Muscle of leg (tissue), 11 donors: Measurements from ENCODE around the gene EN2. TPM values are rescaled to one million over a fixed set of nuclear protein-coding genes. Genes with fewer than 3 reads are reported as not detected.

Experiments
- DNase-seq: peaks from one replicate; pipeline ENCODE4 v3.0.0; 2013
- H3K27ac ChIP-seq: one replicate; pipeline ENCODE4 v1.5.1; 2013; ENCODE audit warnings: mild to moderate bottlenecking, low read length, control low read depth
- H3K27me3 ChIP-seq: one replicate; pipeline ENCODE4 v1.6.1; 2013; ENCODE audit warnings: low read length; ENCODE audit not compliant: control insufficient read depth, insufficient read depth
- H3K36me3 ChIP-seq: one replicate; pipeline ENCODE4 v1.6.1; 2013; ENCODE audit warnings: low read length; ENCODE audit not compliant: control insufficient read depth, insufficient read depth
- H3K4me1 ChIP-seq: one replicate; pipeline ENCODE4 v1.6.1; 2013; ENCODE audit warnings: low read length; ENCODE audit not compliant: control insufficient read depth, insufficient read depth
- H3K4me3 ChIP-seq: one replicate; pipeline ENCODE4 v1.5.1; 2013; ENCODE audit warnings: low read length, control low read depth
- H3K9me3 ChIP-seq: replicated peaks from 2 replicates; pipeline ENCODE4 v1.6.1; 2013; ENCODE audit warnings: low read depth, low read length; ENCODE audit not compliant: control insufficient read depth
- WGBS: methylation state at CpG from one replicate; pipeline ENCODE4 v1.1.5; 2013; ENCODE audit warnings: missing lambda C conversion rate; ENCODE audit not compliant: insufficient coverage; 5-methylcytosine and 5-hydroxymethylcytosine counted together
- polyA plus RNA-seq, 8 donors: library from polyadenylated mRNA; unstranded; fragments of 120-200 nt; gene quantifications; one replicate each; pipeline versions ENCODE4 v1.2.1 to v1.2.3, GENCODE V29; 2013; ENCODE audit warnings: inconsistent platforms in 1 of 8, low replicate concordance in 1 of 8; ENCODE audit not compliant: insufficient read length in 8 of 8, insufficient read depth in 1 of 8
- total RNA-seq: library from RNA; stranded (reverse); fragments of 120-200 nt; gene quantifications from one replicate; pipeline ENCODE4 v1.2.4, GENCODE V29; 2013

Gene EN2
- total and polyA plus RNA-seq, 9 donors, result 0.09 to 1.2 (median 0.79) TPM

GRCh38 chr7:155464948-155465739, 7.2 kb downstream of the EN2 start:
- peaks cover 97% of the 10 kb centered on the region for H3K27me3 ChIP-seq
- no peak overlapping the region for H3K27ac ChIP-seq
- no peak overlapping the region for H3K4me3 ChIP-seq
- no peaks in the 10 kb centered on the region for H3K9me3 ChIP-seq
- H3K4me1 ChIP-seq, result peaks cover 18% of the 10 kb centered on the region
- no peak for DNase-seq
- no peaks in the 10 kb centered on the region for H3K36me3 ChIP-seq
- WGBS, result 4% methylated on average over 26 of the region's 33 CpGs

DNA sequence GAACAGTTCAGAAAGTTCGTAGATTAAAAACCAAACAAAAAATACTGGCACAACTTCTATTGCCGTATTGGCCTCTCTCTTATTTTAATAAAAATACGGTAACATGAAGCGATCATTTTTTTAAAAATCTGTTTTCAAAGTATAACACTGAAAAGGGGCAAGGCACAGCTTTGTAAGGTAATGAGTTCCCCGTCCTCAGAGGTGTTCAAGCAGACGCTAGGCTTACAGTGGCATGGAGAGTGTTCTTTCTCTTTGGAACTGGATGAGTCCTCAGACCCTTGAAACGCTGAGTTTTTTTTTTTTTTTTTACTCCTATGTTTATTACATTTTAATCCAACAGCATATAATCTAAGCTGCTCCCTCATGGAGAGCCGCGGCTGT, 7.8 kb downstream of the EN2 start:
- no peak for DNase-seq
- Histone ChIP-seq H3K27ac (no peak overlapping the region), H3K27me3 (peaks cover 97% of the 10 kb centered on the region), H3K9me3 (no peaks in the 10 kb centered on the region), H3K4me1 (peaks cover 18% of the 10 kb centered on the region), H3K36me3 (no peaks in the 10 kb centered on the region), H3K4me3 (no peak overlapping the region)
- WGBS, result 0% methylated on average over 2 of the region's 9 CpGs

DNA sequence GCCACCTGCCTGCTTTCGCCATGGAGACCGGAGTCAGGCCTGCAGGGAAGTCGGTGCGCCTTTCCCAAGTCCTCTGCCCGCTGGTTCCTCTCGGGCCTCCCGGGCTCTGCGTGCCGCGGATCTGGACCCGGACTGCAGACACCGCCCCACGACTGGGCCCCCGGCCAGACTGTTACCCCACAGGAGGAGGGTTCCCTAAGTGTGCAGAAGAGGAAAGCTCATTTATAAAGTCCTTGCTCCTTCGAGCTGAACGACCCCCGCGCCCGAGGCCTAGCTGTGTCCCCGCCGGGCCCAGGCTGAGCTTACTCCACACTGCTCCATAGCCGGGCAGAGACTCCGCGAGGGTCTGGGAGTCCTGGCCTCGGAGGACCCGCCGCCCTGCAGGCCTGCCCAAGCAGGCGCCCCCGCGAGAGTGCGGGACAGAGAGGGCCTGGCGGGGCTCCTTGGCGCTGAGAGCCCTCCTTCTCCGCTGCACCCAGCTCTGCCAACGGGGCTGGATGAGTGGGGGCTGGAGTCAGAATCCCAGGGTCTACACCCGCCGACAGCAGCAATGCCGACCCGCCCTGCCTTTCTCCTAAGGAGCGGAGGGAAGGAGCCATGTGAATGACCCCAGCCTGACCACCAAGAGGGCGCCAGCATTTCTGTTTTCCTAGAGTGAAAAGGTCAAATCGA, 8.3 kb downstream of the EN2 start:
- no peak for DNase-seq
- Histone ChIP-seq H3K27me3 (peaks cover 97% of the 10 kb centered on the region), H3K4me1 (peaks cover 18% of the 10 kb centered on the region), H3K4me3 (no peak overlapping the region), H3K27ac (no peak overlapping the region), H3K36me3 (no peaks in the 10 kb centered on the region), H3K9me3 (no peaks in the 10 kb centered on the region)
- WGBS, result 2% methylated on average over 39 of the region's 42 CpGs

GRCh38 chr7:155466814-155467733, 9.1 kb downstream of the EN2 start:
- no peak for DNase-seq
- WGBS, result 2% methylated on average over 43 of the region's 78 CpGs
- Histone ChIP-seq H3K4me3 (no peak overlapping the region), H3K36me3 (no peaks in the 10 kb centered on the region), H3K27ac (no peak overlapping the region), H3K4me1 (peaks cover 18% of the 10 kb centered on the region), H3K9me3 (no peaks in the 10 kb centered on the region), H3K27me3 (peaks cover 97% of the 10 kb centered on the region)

GRCh38 chr7:155467846-155468784, 10.2 kb downstream of the EN2 start:
- no peaks in the 10 kb centered on the region for H3K36me3 ChIP-seq
- no peak for DNase-seq
- WGBS, result 0% methylated on average over 58 of the region's 70 CpGs
- H3K9me3 ChIP-seq, result no peaks in the 10 kb centered on the region
- H3K4me1 ChIP-seq, result peaks cover 22% of the 10 kb centered on the region
- H3K27me3 ChIP-seq, result peaks cover 98% of the 10 kb centered on the region
- no peak overlapping the region for H3K4me3 ChIP-seq
- H3K27ac ChIP-seq, result no peak overlapping the region

DNA sequence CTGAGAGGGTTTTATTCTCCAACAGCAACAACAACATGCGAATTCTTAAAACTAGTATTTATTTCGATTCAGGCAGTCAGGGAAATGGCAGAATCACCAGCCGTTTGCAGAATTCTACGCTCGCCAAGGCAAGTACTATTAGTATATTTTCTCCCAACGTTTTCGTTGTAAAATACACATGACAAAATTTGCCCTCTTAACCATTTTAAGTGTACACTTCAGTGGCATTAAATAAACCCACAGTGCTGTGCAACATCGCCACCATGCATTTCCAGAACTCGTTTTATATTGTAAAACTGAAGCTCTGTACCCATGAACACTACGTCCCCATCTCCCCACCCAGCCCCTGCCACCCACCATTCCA, 10.8 kb downstream of the EN2 start:
- Histone ChIP-seq H3K4me3 (no peak overlapping the region), H3K9me3 (no peaks in the 10 kb centered on the region), H3K4me1 (peaks cover 22% of the 10 kb centered on the region), H3K27ac (no peak overlapping the region), H3K27me3 (peaks cover 98% of the 10 kb centered on the region), H3K36me3 (no peaks in the 10 kb centered on the region)
- WGBS, result 6% methylated on average over 8 of the region's 10 CpGs
- no peak for DNase-seq

DNA sequence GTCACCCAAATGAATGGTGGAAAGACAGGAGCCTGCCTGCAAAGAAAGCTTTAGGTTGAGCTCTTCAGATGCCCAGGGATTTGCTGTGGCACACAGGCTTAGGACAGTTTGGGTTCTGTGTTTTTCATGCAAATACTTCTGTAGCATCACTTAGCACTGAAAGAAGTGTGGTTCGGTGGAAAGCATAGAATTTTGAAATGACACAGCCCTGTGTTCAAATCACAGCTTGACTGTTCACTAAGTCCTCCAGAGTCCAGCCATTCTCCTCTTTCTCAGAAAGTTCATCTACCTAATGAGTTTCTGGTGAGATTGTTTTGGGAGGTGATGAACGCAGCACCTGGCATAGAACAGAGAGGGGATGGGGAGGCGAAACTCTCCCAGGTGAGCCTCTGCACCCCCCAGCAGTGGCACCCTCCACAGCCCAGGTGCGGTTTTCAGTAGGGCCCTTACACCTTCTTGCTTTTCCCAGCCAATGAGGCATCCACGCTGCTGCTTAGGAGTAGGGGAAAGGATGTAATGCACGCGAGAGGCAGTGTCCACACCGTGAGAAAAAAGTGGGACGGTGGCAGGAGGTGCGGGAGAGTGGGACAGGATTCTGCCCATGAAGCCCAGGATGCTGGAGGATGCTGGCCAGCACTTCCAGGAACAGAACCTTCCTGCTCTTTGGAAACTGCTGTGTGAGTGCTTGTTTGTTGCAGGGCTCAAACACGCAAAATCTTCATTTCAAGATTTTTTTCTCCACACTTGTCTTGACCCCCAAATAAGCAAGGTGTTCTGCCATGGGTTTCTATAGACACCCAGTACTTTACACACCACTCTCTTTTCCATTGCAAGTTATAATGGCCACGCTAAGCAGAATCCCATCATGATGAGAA, 11.6 kb downstream of the EN2 start:
- Histone ChIP-seq H3K27me3 (peaks cover 99% of the 10 kb centered on the region), H3K27ac (no peak overlapping the region), H3K36me3 (no peaks in the 10 kb centered on the region), H3K4me1 (peaks cover 22% of the 10 kb centered on the region), H3K4me3 (no peak overlapping the region), H3K9me3 (no peaks in the 10 kb centered on the region)
- DNase-seq, result no peak
- 12% methylated on average over 4 of the region's 12 CpGs for WGBS

DNA sequence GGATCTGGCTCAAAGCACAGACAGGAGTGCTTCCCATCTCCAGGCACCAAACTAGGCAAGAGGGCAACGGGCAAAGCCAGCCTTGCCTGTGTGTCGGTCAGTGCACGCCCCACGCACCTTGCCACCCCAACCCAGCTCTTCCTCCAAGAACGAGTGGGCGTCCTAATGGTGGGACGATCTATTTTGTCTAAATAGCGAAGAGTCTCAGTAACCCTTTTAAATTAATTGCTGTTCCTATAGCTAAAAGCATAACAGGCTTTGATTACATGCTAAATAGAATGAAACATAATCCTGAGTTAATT, 12.2 kb downstream of the EN2 start:
- DNase-seq, result no peak
- Histone ChIP-seq H3K36me3 (no peaks in the 10 kb centered on the region), H3K4me3 (no peak overlapping the region), H3K27ac (no peak overlapping the region), H3K27me3 (peaks cover 99% of the 10 kb centered on the region), H3K9me3 (no peaks in the 10 kb centered on the region), H3K4me1 (peaks cover 22% of the 10 kb centered on the region)
- WGBS, result 20% methylated on average over 2 of the region's 8 CpGs
